Measurements from ENCODE around the gene CYP27B1.

DNA sequence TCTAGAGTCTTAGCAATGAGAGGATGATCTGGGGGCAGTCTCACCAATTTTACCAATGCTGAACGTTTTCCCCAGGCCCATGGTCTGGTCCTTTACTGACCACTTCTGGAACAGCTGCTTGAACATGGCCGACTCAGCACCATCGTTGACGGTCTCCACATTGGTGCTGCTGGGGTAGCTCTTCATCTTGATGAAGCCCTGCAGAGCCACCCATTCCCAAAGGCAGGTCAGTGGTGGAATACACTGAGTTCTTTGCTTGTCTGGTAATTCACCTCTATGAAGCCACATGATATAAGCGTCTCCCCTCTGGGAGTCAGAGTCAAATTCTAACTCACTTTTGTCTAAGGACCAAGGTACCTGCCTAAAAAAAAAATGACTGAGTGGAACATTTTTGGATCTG is 41.5 kb upstream of the CYP27B1 start:
- TF ChIP-seq, protein P1, sequence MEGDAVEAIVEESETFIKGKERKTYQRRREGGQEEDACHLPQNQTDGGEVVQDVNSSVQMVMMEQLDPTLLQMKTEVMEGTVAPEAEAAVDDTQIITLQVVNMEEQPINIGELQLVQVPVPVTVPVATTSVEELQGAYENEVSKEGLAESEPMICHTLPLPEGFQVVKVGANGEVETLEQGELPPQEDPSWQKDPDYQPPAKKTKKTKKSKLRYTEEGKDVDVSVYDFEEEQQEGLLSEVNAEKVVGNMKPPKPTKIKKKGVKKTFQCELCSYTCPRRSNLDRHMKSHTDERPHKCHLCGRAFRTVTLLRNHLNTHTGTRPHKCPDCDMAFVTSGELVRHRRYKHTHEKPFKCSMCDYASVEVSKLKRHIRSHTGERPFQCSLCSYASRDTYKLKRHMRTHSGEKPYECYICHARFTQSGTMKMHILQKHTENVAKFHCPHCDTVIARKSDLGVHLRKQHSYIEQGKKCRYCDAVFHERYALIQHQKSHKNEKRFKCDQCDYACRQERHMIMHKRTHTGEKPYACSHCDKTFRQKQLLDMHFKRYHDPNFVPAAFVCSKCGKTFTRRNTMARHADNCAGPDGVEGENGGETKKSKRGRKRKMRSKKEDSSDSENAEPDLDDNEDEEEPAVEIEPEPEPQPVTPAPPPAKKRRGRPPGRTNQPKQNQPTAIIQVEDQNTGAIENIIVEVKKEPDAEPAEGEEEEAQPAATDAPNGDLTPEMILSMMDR (IDR thresholded peaks at IDR 0.05), result no peak
- no peak for TF ChIP-seq EP300 (IDR thresholded peaks at IDR 0.05)
